Neural crest cell (in vitro differentiated cells): ENCODE results near the gene CAPS. TPM values are rescaled to one million over a fixed set of nuclear protein-coding genes. Genes with fewer than 3 reads are reported as not detected.
A peak's percentile ranks its signal among the peaks of the same experiment; 100 is the strongest.

Experiments used
- DNase-seq: peaks from one replicate; pipeline ENCODE4 v3.0.0; 2021; ENCODE audit warnings: low read depth, mixed read lengths, low spot score
- H3K27ac Mint-ChIP-seq: one replicate; pipeline ENCODE4 v1.8.0; 2021; ENCODE audit warnings: mild to moderate bottlenecking, mixed read lengths; ENCODE audit not compliant: unreplicated experiment
- H3K27me3 Mint-ChIP-seq: 2 replicates; pipeline ENCODE4 v1.8.0; 2021; ENCODE audit warnings: low read depth, mild to moderate bottlenecking, mixed read lengths
- H3K36me3 Mint-ChIP-seq: 2 replicates; pipeline ENCODE4 v1.8.0; 2021; ENCODE audit warnings: low read depth, mild to moderate bottlenecking, mixed read lengths
- H3K4me1 Mint-ChIP-seq: 2 replicates; pipeline ENCODE4 v1.8.0; 2021; ENCODE audit warnings: mixed read lengths
- H3K4me3 Mint-ChIP-seq: one replicate; pipeline ENCODE4 v1.8.0; 2021; ENCODE audit warnings: mild to moderate bottlenecking, mixed read lengths
- H3K9me3 Mint-ChIP-seq: 2 replicates; pipeline ENCODE4 v1.8.0; 2021; ENCODE audit warnings: mixed read lengths
- CTCF ChIP-seq: fragments of 200-600 bp; sonication (generic); conservative IDR thresholded peaks from 2 replicates; pipeline ENCODE4 v1.5.0; 2021; ENCODE audit warnings: antibody characterized with exemption, mild to moderate bottlenecking
- total RNA-seq: library from RNA; stranded (reverse); gene quantifications from 2 replicates; pipeline ENCODE4 v1.2.1, GENCODE V29; 2021

The CAPS gene
- total RNA-seq, 1 donor from 2014 or later = 2.6 TPM

GRCh38 chr19:5935473-5936291, 21.6 kb downstream of the CAPS start:
- Mint-ChIP-seq H3K36me3 (no peaks in the 10 kb centered on the region), H3K9me3 (no peaks in the 10 kb centered on the region), H3K27me3 (no peaks in the 10 kb centered on the region), H3K27ac (no peak overlapping the region), H3K4me1 (no peaks in the 10 kb centered on the region), H3K4me3 (no peak overlapping the region)
- no peak for DNase-seq
- no peak for TF ChIP-seq CTCF

GRCh38 chr19:5936292-5936592, 22.2 kb downstream of the CAPS start:
- H3K4me3 Mint-ChIP-seq = no peak overlapping the region
- TF ChIP-seq CTCF = no peak
- H3K27ac Mint-ChIP-seq = no peak overlapping the region
- H3K9me3 Mint-ChIP-seq = no peaks in the 10 kb centered on the region
- peaks cover 2% of the 10 kb centered on the region for H3K4me1 Mint-ChIP-seq
- DNase-seq = no peak
- no peaks in the 10 kb centered on the region for H3K36me3 Mint-ChIP-seq
- no peaks in the 10 kb centered on the region for H3K27me3 Mint-ChIP-seq

- no peaks in the 10 kb centered on the region for H3K9me3 Mint-ChIP-seq
- H3K36me3 Mint-ChIP-seq = no peaks in the 10 kb centered on the region
- peak overlapping the region; percentile 40 for H3K27ac Mint-ChIP-seq
- TF ChIP-seq CTCF = no peak
- no peak overlapping the region for H3K4me3 Mint-ChIP-seq
- H3K27me3 Mint-ChIP-seq = no peaks in the 10 kb centered on the region
- no peak for DNase-seq
- peaks cover 12% of the 10 kb centered on the region for H3K4me1 Mint-ChIP-seq
Observed at GRCh38 chr19:5937550-5937949, 23.5 kb downstream of the CAPS start.

- TF ChIP-seq CTCF = no peak
- H3K9me3 Mint-ChIP-seq = no peaks in the 10 kb centered on the region
- no peak overlapping the region for H3K4me3 Mint-ChIP-seq
- H3K36me3 Mint-ChIP-seq = no peaks in the 10 kb centered on the region
- H3K27me3 Mint-ChIP-seq = no peaks in the 10 kb centered on the region
- H3K27ac Mint-ChIP-seq = no peak overlapping the region
- no peak for DNase-seq
- peaks cover 37% of the 10 kb centered on the region for H3K4me1 Mint-ChIP-seq
Observed at GRCh38 chr19:5940260-5941208, 26.5 kb downstream of the CAPS start.

- no peaks in the 10 kb centered on the region for H3K27me3 Mint-ChIP-seq
- peak overlapping the region; percentile 10 for H3K4me3 Mint-ChIP-seq
- H3K9me3 Mint-ChIP-seq = no peaks in the 10 kb centered on the region
- H3K4me1 Mint-ChIP-seq = peaks cover 39% of the 10 kb centered on the region
- TF ChIP-seq CTCF = no peak
- peak overlapping the region; percentile 87 for H3K27ac Mint-ChIP-seq
- no peak for DNase-seq
- H3K36me3 Mint-ChIP-seq = no peaks in the 10 kb centered on the region
Observed at GRCh38 chr19:5941673-5942072, 27.6 kb downstream of the CAPS start.
